ENCODE results near the gene C4B. TPM values are rescaled to one million over a fixed set of nuclear protein-coding genes. Genes with fewer than 3 reads are reported as not detected.

The C4B gene
- total and polyA plus RNA-seq, 9 of the 15 experiments (the other 6 are each of a cell fraction or from before 2014, with no cell fraction given), result 0.32 to 8.8 (median 5.4) TPM

DNA sequence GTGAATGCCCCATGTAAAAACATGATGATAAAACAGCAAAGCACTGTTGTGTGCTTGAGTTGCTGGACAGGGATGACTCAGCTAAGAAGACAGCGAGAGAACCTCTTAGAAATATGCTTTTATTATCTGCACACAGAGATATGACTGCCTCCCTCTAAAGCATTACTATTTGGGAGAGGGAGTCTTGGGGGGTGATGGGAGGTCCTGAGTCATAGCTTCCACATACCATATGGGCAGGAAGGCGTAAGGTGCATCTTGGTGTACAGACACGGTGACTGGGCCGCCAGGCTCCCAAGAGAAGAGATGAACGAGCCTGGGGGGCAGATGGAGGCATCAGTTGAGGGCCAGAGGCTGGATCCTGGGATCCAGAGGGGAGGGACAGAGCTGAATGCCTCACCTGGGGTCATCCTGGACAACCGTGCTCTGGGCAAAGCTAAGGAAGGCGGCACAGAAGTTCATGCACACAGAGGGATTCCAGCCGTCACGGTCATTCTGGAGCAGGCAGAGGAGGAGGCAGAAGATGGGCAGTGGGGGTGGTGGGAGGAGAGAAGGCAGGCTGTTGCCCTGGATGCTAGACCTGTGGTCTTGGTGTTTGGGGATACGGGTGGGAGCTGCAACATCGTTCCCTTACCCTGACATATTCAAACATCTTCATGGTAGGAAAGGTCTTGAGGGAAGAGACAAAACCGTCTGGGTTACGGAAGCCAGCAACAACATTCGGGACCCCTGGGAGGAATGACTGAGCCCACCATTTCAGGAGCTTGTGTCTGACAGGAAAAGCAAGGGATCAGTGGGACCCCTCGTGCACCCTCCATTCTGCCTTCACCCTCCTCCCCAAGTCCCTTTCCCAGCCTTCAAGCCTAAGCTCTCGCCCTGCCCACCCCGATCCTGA, 44.6 kb upstream of the C4B start (continued):
- TF ChIP-seq ZBTB12 (CRISPR knock-in tag; IDR thresholded peaks at IDR 0.05), result no peak
- TF ChIP-seq HNRNPUL1 (IDR thresholded peaks at IDR 0.05; ENCODE audit: low read length), result no peak
- no peak for TF ChIP-seq ZNF282 (CRISPR knock-in tag; IDR thresholded peaks at IDR 0.05)
- peak; percentile 74 for TF ChIP-seq CBFA2T3 (IDR thresholded peaks at IDR 0.05)
- TF ChIP-seq, protein P1, sequence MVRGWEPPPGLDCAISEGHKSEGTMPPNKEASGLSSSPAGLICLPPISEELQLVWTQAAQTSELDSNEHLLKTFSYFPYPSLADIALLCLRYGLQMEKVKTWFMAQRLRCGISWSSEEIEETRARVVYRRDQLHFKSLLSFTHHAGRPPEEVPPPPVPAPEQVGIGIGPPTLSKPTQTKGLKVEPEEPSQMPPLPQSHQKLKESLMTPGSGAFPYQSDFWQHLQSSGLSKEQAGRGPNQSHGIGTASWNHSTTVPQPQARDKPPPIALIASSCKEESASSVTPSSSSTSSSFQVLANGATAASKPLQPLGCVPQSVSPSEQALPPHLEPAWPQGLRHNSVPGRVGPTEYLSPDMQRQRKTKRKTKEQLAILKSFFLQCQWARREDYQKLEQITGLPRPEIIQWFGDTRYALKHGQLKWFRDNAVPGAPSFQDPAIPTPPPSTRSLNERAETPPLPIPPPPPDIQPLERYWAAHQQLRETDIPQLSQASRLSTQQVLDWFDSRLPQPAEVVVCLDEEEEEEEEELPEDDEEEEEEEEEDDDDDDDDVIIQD (CRISPR knock-in tag; IDR thresholded peaks at IDR 0.05), result no peak
- peak in 1 of 2 experiments; percentile 92; a peak in 2 of 4 replicates for TF ChIP-seq RCOR1 (IDR thresholded peaks at IDR 0.05; ENCODE audit: borderline replicate concordance in 1 of 2, low read depth in 2 of 2, low read length in 2 of 2)
- TF ChIP-seq BDP1 (IDR thresholded peaks at IDR 0.05; ENCODE audit: insufficient read depth, insufficient read length), result no peak
- TF ChIP-seq ZBTB40 (IDR thresholded peaks at IDR 0.05), result 0 out of 2 replicates have a peak, but pooled peaks have one; percentile 23
- TF ChIP-seq ZBTB40 (CRISPR knock-in tag; IDR thresholded peaks at IDR 0.05), result no peak
- peak; percentile 18; the same call in 1 of the 2 replicates for TF ChIP-seq PKNOX1 (IDR thresholded peaks at IDR 0.05)

Data from K562 (cell line).